GM23338 (cell line): ENCODE results near the gene ACTA2. TPM values are rescaled to one million over a fixed set of nuclear protein-coding genes. Genes with fewer than 3 reads are reported as not detected.

ENCODE experiments used
- ATAC-seq: fragments of 200-7000 bp; cut with Tn5 transposase; 3 replicates; pipeline ENCODE4 v1.9.1; 2020
- DNase-seq: peaks from one replicate; pipeline ENCODE4 v3.0.0-alpha.2; 2015; ENCODE audit warnings: low spot score
- H2AFZ ChIP-seq: fragments of 200-600 bp; sonication (generic); 2 replicates; pipeline ENCODE4 v1.8.0; 2016; ENCODE audit warnings: antibody characterized with exemption, mild to moderate bottlenecking, moderate library complexity
- H3F3A ChIP-seq: fragments of 200-600 bp; sonication (generic); replicated peaks from 2 replicates; pipeline ENCODE4 v1.8.0; 2017; ENCODE audit warnings: antibody characterized with exemption, mixed run types, low read depth
- H3K27ac ChIP-seq: fragments of 200-600 bp; sonication (generic); 2 replicates; pipeline ENCODE4 v1.6.1; 2016; ENCODE audit warnings: low read depth
- H3K27me3 ChIP-seq: fragments of 200-600 bp; sonication (generic); 2 replicates; pipeline ENCODE4 v1.8.0; 2016; ENCODE audit warnings: mild to moderate bottlenecking, mixed run types, moderate library complexity; ENCODE audit not compliant: insufficient read depth
- H3K36me3 ChIP-seq: fragments of 200-600 bp; sonication (generic); 2 replicates; pipeline ENCODE4 v1.8.0; 2016; ENCODE audit warnings: mild to moderate bottlenecking; ENCODE audit not compliant: insufficient read depth
- H3K4me1 ChIP-seq: fragments of 200-600 bp; sonication (generic); 2 replicates; pipeline ENCODE4 v1.8.0; 2016; ENCODE audit warnings: mild to moderate bottlenecking, moderate library complexity; ENCODE audit not compliant: insufficient read depth
- H3K4me2 ChIP-seq: fragments of 200-600 bp; sonication (generic); 2 replicates; pipeline ENCODE4 v1.7.1; 2017; ENCODE audit warnings: mixed run types
- H3K4me3 ChIP-seq: fragments of 200-600 bp; sonication (generic); 2 replicates; pipeline ENCODE4 v1.6.1; 2016; ENCODE audit warnings: mixed run types
- H3K79me2 ChIP-seq: fragments of 200-600 bp; sonication (generic); replicated peaks from 2 replicates; pipeline ENCODE4 v1.8.0; 2017; ENCODE audit warnings: mild to moderate bottlenecking; ENCODE audit not compliant: insufficient read depth
- H3K9me2 ChIP-seq: fragments of 200-600 bp; sonication (generic); 2 replicates; pipeline ENCODE4 v1.8.0; 2017; ENCODE audit not compliant: insufficient read depth
- H4K20me1 ChIP-seq: fragments of 200-600 bp; sonication (generic); replicated peaks from 2 replicates; pipeline ENCODE4 v1.8.0; 2017; ENCODE audit warnings: mild to moderate bottlenecking; ENCODE audit not compliant: insufficient read depth
- H3K27ac Mint-ChIP-seq: 2 replicates; pipeline ENCODE4 v1.8.0; 2020; ENCODE audit warnings: inconsistent platforms, mild to moderate bottlenecking, moderate library complexity, mixed read lengths
- H3K27me3 Mint-ChIP-seq: 3 replicates; pipeline ENCODE4 v1.8.0; 2022; ENCODE audit warnings: low read depth, mild to moderate bottlenecking, moderate library complexity, mixed read lengths, inconsistent platforms; ENCODE audit not compliant: insufficient read depth, poor library complexity
- H3K36me3 Mint-ChIP-seq: 3 replicates; pipeline ENCODE4 v1.8.0; 2021; ENCODE audit warnings: low read depth, mild to moderate bottlenecking, inconsistent platforms, moderate library complexity, mixed read lengths
- H3K4me1 Mint-ChIP-seq: 3 replicates; pipeline ENCODE4 v1.8.0; 2020; ENCODE audit warnings: mild to moderate bottlenecking, inconsistent platforms, mixed read lengths
- H3K4me3 Mint-ChIP-seq: 3 replicates; pipeline ENCODE4 v1.8.0; 2021; ENCODE audit warnings: moderate library complexity, mild to moderate bottlenecking, inconsistent platforms, mixed read lengths
- H3K9me3 Mint-ChIP-seq: 3 replicates; pipeline ENCODE4 v1.8.0; 2020; ENCODE audit warnings: moderate library complexity, mild to moderate bottlenecking, inconsistent platforms, mixed read lengths
- CREB1 ChIP-seq: fragments of 250-450 bp; sonication (Bioruptor Pico); IDR thresholded peaks from 2 replicates; pipeline ENCODE4 v1.5.0; 2020; ENCODE audit warnings: low read depth, mild to moderate bottlenecking, moderate library complexity
- CTCF ChIP-seq, 2 experiments: fragments of 200-600 bp in 1 of 2; sonication (generic) in 1 of 2; conservative IDR thresholded peaks; 2 replicates each; pipeline versions ENCODE4 v1.5.1 to v1.6.1; 2016 to 2017; ENCODE audit warnings: antibody characterized with exemption in 2 of 2, low read depth in 2 of 2, mild to moderate bottlenecking in 2 of 2, moderate library complexity in 1 of 2
- ETS1 ChIP-seq: IDR thresholded peaks from 2 replicates; pipeline ENCODE4 v1.6.1; 2016; ENCODE audit warnings: antibody characterized with exemption
- EZH2 ChIP-seq: fragments of 200-600 bp; sonication (generic); IDR thresholded peaks from one replicate; pipeline ENCODE4 v1.8.0; 2017; ENCODE audit warnings: antibody characterized with exemption, mild to moderate bottlenecking, low read depth; ENCODE audit not compliant: unreplicated experiment
- EZH2phosphoT487 ChIP-seq: fragments of 200-600 bp; sonication (generic); IDR thresholded peaks from one replicate; pipeline ENCODE4 v1.8.1; 2018; ENCODE audit warnings: antibody characterized with exemption; ENCODE audit not compliant: unreplicated experiment
- JUNB ChIP-seq: IDR thresholded peaks from one replicate; pipeline ENCODE4 v1.6.1; 2016; ENCODE audit warnings: antibody characterized with exemption; ENCODE audit not compliant: unreplicated experiment
- NANOG ChIP-seq: IDR thresholded peaks from 2 replicates; pipeline ENCODE4 v1.6.1; 2016; ENCODE audit warnings: antibody characterized with exemption, borderline replicate concordance
- POLR2AphosphoS5 ChIP-seq: IDR thresholded peaks from 2 replicates; pipeline ENCODE4 v1.6.1; 2016; ENCODE audit warnings: antibody characterized with exemption, low read depth
- REST ChIP-seq: IDR thresholded peaks from one replicate; pipeline ENCODE4 v1.6.1; 2018; ENCODE audit warnings: antibody characterized with exemption; ENCODE audit not compliant: unreplicated experiment
- STAT1 ChIP-seq: IDR thresholded peaks from one replicate; pipeline ENCODE4 v1.6.1; 2016; ENCODE audit warnings: antibody characterized with exemption; ENCODE audit not compliant: unreplicated experiment
- ZNF114 ChIP-seq: fragments of 250-450 bp; sonication (Bioruptor Pico); IDR thresholded peaks from 2 replicates; pipeline ENCODE4 v1.5.0; 2020; ENCODE audit warnings: mild to moderate bottlenecking, moderate library complexity
- ZNF331 ChIP-seq: fragments of 250-450 bp; sonication (Bioruptor Pico); IDR thresholded peaks from 2 replicates; pipeline ENCODE4 v1.5.0; 2020; ENCODE audit warnings: low read depth, mild to moderate bottlenecking, moderate library complexity
- ZNF462 ChIP-seq: fragments of 250-450 bp; sonication (Bioruptor Pico); IDR thresholded peaks from 2 replicates; pipeline ENCODE4 v1.5.0; 2020; ENCODE audit warnings: mild to moderate bottlenecking, moderate library complexity
- polyA plus RNA-seq: library from polyadenylated mRNA; unstranded; fragments of >200 nt; fragmentation: Nextera tagmentation; extraction: Ambion mirVana; gene quantifications from 2 replicates; pipeline ENCODE4 v1.2.1, GENCODE V29; 2016
- total RNA-seq: library from RNA; depleted of rRNA; stranded (reverse); fragments of >200 nt; shearing (Covaris generic); gene quantifications from 2 replicates; pipeline ENCODE4 v1.2.3, GENCODE V29; 2014

ACTA2 gene
- total and polyA plus RNA-seq, 2 experiments from 2014 or later, result 3.4 to 9.4 TPM

- no peaks in the 10 kb centered on the region for H3K9me2 ChIP-seq
- no peaks in the 10 kb centered on the region for H3K9me3 Mint-ChIP-seq
- DNase-seq, result no peak
- no peak overlapping the region for H3K4me3 Mint-ChIP-seq
- H3K27ac Mint-ChIP-seq, result no peak overlapping the region
- H3K4me1 Mint-ChIP-seq, result peaks cover 24% of the 10 kb centered on the region
- peaks cover 12% of the 10 kb centered on the region for H3K27me3 Mint-ChIP-seq
- no peaks in the 10 kb centered on the region for H3K79me2 ChIP-seq
- H3K36me3 ChIP-seq, result no peaks in the 10 kb centered on the region
- H3K4me3 ChIP-seq, result no peak overlapping the region
- no peaks in the 10 kb centered on the region for H4K20me1 ChIP-seq
- ATAC-seq, result no peak
- H3K27me3 ChIP-seq, result peaks cover 20% of the 10 kb centered on the region; the same call in 1 of the 2 replicates
- H3F3A ChIP-seq, result no peaks in the 10 kb centered on the region
- H3K4me1 ChIP-seq, result peaks cover 29% of the 10 kb centered on the region
- H3K36me3 Mint-ChIP-seq, result no peaks in the 10 kb centered on the region
- no peak overlapping the region for H2AFZ ChIP-seq
- TF ChIP-seq POLR2AphosphoS5 (no peak), ZNF331 (CRISPR knock-in tag) (no peak), JUNB (no peak), CREB1 (no peak), ZNF114 (CRISPR knock-in tag) (no peak), EZH2phosphoT487 (no peak), REST (no peak), ZNF462 (CRISPR knock-in tag) (no peak), EZH2 (no peak), CTCF (conservative IDR thresholded peaks at IDR 0.05; ENCODE audit: low read depth in 2 of 2) (no peak), STAT1 (no peak), ETS1 (no peak), NANOG (no peak)
- H3K4me2 ChIP-seq, result no peak overlapping the region
- no peak overlapping the region for H3K27ac ChIP-seq
Observed at GRCh38 chr10:88995156-88995876, 42.7 kb upstream of the ACTA2 start.
